Activated naive CD8-positive, alpha-beta T cell (primary cell): Measurements from ENCODE around the gene SLC1A5.
"Not testable (repeated sequence)": the region's sequence is repeated elsewhere in the genome, so short reads cannot be mapped to it uniquely, and the experiment has no call there.

Experiments used
- H3K27ac Mint-ChIP-seq: one replicate; pipeline ENCODE4 v1.8.0; 2021; ENCODE audit warnings: mixed read lengths
- H3K27me3 Mint-ChIP-seq: one replicate; pipeline ENCODE4 v1.8.0; 2021; ENCODE audit warnings: mixed read lengths
- H3K36me3 Mint-ChIP-seq: one replicate; pipeline ENCODE4 v1.8.0; 2021; ENCODE audit warnings: mixed read lengths
- H3K4me1 Mint-ChIP-seq: one replicate; pipeline ENCODE4 v1.8.0; 2021; ENCODE audit warnings: low read depth, mixed read lengths
- H3K4me3 Mint-ChIP-seq: one replicate; pipeline ENCODE4 v1.8.0; 2021; ENCODE audit warnings: mild to moderate bottlenecking, mixed read lengths
- H3K9me3 Mint-ChIP-seq: one replicate; pipeline ENCODE4 v1.8.0; 2021; ENCODE audit warnings: low read depth, mixed read lengths

Gene SLC1A5

GRCh38 chr19:46764817-46765291 is 23.5 kb downstream of the SLC1A5 start:
- Mint-ChIP-seq H3K4me3 (no peak overlapping the region), H3K4me1 (peaks cover 2% of the 10 kb centered on the region), H3K36me3 (no peaks in the 10 kb centered on the region), H3K27ac (no peak overlapping the region), H3K9me3 (no peaks in the 10 kb centered on the region), H3K27me3 (no peaks in the 10 kb centered on the region)

- no peak overlapping the region for H3K4me3 Mint-ChIP-seq
- peaks cover 4% of the 10 kb centered on the region for H3K4me1 Mint-ChIP-seq
- no peak overlapping the region for H3K27ac Mint-ChIP-seq
- H3K27me3 Mint-ChIP-seq: no peaks in the 10 kb centered on the region
- no peaks in the 10 kb centered on the region for H3K36me3 Mint-ChIP-seq
- H3K9me3 Mint-ChIP-seq: no peaks in the 10 kb centered on the region
Observed at GRCh38 chr19:46762245-46762890, 26.0 kb downstream of the SLC1A5 start.

- Mint-ChIP-seq H3K36me3 (no peaks in the 10 kb centered on the region), H3K27me3 (no peaks in the 10 kb centered on the region), H3K4me3 (no peak overlapping the region), H3K27ac (no peak overlapping the region), H3K4me1 (peaks cover 1% of the 10 kb centered on the region), H3K9me3 (no peaks in the 10 kb centered on the region)
Observed at GRCh38 chr19:46761418-46761831, 27.0 kb downstream of the SLC1A5 start.

GRCh38 chr19:46760897-46761296 is 27.5 kb downstream of the SLC1A5 start:
- not testable (repeated sequence) for H3K27ac Mint-ChIP-seq

GRCh38 chr19:46760363-46760762 is 28.0 kb downstream of the SLC1A5 start:
- Mint-ChIP-seq H3K27me3 (no peaks in the 10 kb centered on the region), H3K36me3 (no peaks in the 10 kb centered on the region), H3K27ac (no peak overlapping the region), H3K9me3 (no peaks in the 10 kb centered on the region), H3K4me3 (no peak overlapping the region), H3K4me1 (peaks cover 1% of the 10 kb centered on the region)

More at GRCh38 chr19:46760897-46761296, 27.5 kb downstream of the SLC1A5 start:
- not testable (repeated sequence) for H3K9me3 Mint-ChIP-seq, H3K27me3 Mint-ChIP-seq, H3K4me3 Mint-ChIP-seq, H3K4me1 Mint-ChIP-seq, H3K36me3 Mint-ChIP-seq

GRCh38 chr19:46759817-46760333 is 28.5 kb downstream of the SLC1A5 start:
- no peak overlapping the region for H3K27ac Mint-ChIP-seq
- H3K9me3 Mint-ChIP-seq: no peaks in the 10 kb centered on the region
- H3K4me1 Mint-ChIP-seq: peaks cover 1% of the 10 kb centered on the region
- H3K27me3 Mint-ChIP-seq: no peaks in the 10 kb centered on the region
- H3K4me3 Mint-ChIP-seq: no peak overlapping the region
- H3K36me3 Mint-ChIP-seq: no peaks in the 10 kb centered on the region

GRCh38 chr19:46759206-46759605 is 29.2 kb downstream of the SLC1A5 start:
- H3K9me3 Mint-ChIP-seq: no peaks in the 10 kb centered on the region
- no peak overlapping the region for H3K4me3 Mint-ChIP-seq
- H3K36me3 Mint-ChIP-seq: no peaks in the 10 kb centered on the region
- no peak overlapping the region for H3K27ac Mint-ChIP-seq
- peaks cover 1% of the 10 kb centered on the region for H3K4me1 Mint-ChIP-seq
- H3K27me3 Mint-ChIP-seq: no peaks in the 10 kb centered on the region

GRCh38 chr19:46756544-46756888 is 31.9 kb downstream of the SLC1A5 start:
- H3K27ac Mint-ChIP-seq: no peak overlapping the region
- H3K4me3 Mint-ChIP-seq: no peak overlapping the region
- H3K9me3 Mint-ChIP-seq: no peaks in the 10 kb centered on the region
- no peaks in the 10 kb centered on the region for H3K27me3 Mint-ChIP-seq
- peaks cover 2% of the 10 kb centered on the region for H3K36me3 Mint-ChIP-seq
- peaks cover 7% of the 10 kb centered on the region for H3K4me1 Mint-ChIP-seq

- Mint-ChIP-seq H3K27ac (no peak overlapping the region), H3K27me3 (no peaks in the 10 kb centered on the region), H3K36me3 (peaks cover 2% of the 10 kb centered on the region), H3K4me1 (peaks cover 7% of the 10 kb centered on the region), H3K4me3 (no peak overlapping the region), H3K9me3 (no peaks in the 10 kb centered on the region)
Observed at GRCh38 chr19:46755853-46756543, 32.4 kb downstream of the SLC1A5 start.

GRCh38 chr19:46755077-46755852 is 33.1 kb downstream of the SLC1A5 start:
- H3K9me3 Mint-ChIP-seq: no peaks in the 10 kb centered on the region
- no peak overlapping the region for H3K27ac Mint-ChIP-seq
- H3K36me3 Mint-ChIP-seq: peaks cover 2% of the 10 kb centered on the region
- H3K4me1 Mint-ChIP-seq: peaks cover 7% of the 10 kb centered on the region
- no peaks in the 10 kb centered on the region for H3K27me3 Mint-ChIP-seq
- H3K4me3 Mint-ChIP-seq: no peak overlapping the region

- H3K36me3 Mint-ChIP-seq: peaks cover 3% of the 10 kb centered on the region
- H3K9me3 Mint-ChIP-seq: no peaks in the 10 kb centered on the region
- H3K27me3 Mint-ChIP-seq: no peaks in the 10 kb centered on the region
- peaks cover 9% of the 10 kb centered on the region for H3K4me1 Mint-ChIP-seq
- no peak overlapping the region for H3K27ac Mint-ChIP-seq
- no peak overlapping the region for H3K4me3 Mint-ChIP-seq
Observed at GRCh38 chr19:46753420-46754155, 34.8 kb downstream of the SLC1A5 start.

- no peak overlapping the region for H3K27ac Mint-ChIP-seq
- no peaks in the 10 kb centered on the region for H3K27me3 Mint-ChIP-seq
- H3K4me3 Mint-ChIP-seq: peak overlapping the region; percentile 86
Observed at GRCh38 chr19:46748325-46749109, 39.9 kb downstream of the SLC1A5 start.

GRCh38 chr19:46746281-46747057 is 41.9 kb downstream of the SLC1A5 start, which contains the start of gene STRN4:
STRN4 (minus strand) TSS chr19:46746450; CDS start chr19:46746430, 20 bp downstream.
- H3K36me3 Mint-ChIP-seq: peaks cover 2% of the 10 kb centered on the region
- peaks cover 41% of the 10 kb centered on the region for H3K4me1 Mint-ChIP-seq
- H3K4me3 Mint-ChIP-seq: peak within 1 kb of the TSS; percentile 94
- H3K9me3 Mint-ChIP-seq: no peaks in the 10 kb centered on the region
- H3K27ac Mint-ChIP-seq: peak within 1 kb of the TSS; percentile 90
- no peaks in the 10 kb centered on the region for H3K27me3 Mint-ChIP-seq

More at GRCh38 chr19:46748325-46749109, 39.9 kb downstream of the SLC1A5 start:
- Mint-ChIP-seq H3K9me3 (no peaks in the 10 kb centered on the region), H3K4me1 (peaks cover 29% of the 10 kb centered on the region), H3K36me3 (peaks cover 3% of the 10 kb centered on the region)
